GM12878 (cell line): ENCODE data around the gene GTF3C1. TPM values are rescaled to one million over a fixed set of nuclear protein-coding genes. Genes with fewer than 3 reads are reported as not detected.
A peak's percentile ranks its signal among the peaks of the same experiment; 100 is the strongest.

ENCODE experiments used
- ATAC-seq: fragments of 200-7000 bp; cut with Tn5 transposase; 3 replicates; pipeline ENCODE4 v1.9.1; 2020; ENCODE audit warnings: mild to moderate bottlenecking, moderate library complexity
- BruUV-seq: library from RNA; stranded (reverse); fragments of 400-500 nt; replicated peaks from 2 replicates; lab custom pipeline; 2021; lab: Mats Ljungman, UMichigan
- CTCF ChIA-PET: fragments of 300-600 bp; sonication (Branson Sonifier 250); formaldehyde crosslinking; extraction: SDS; loops from one replicate; lab custom pipeline; 2021; ENCODE audit warnings: inconsistent platforms; lab: Yijun Ruan, JAX
- POLR2A ChIA-PET: fragments of 350-600 bp; formaldehyde crosslinking; extraction: SDS; loops from one replicate; lab custom pipeline; 2021; ENCODE audit warnings: inconsistent platforms; lab: Charles Lee
- RAD21 ChIA-PET: fragments of 300-600 bp; sonication (Branson Sonifier 250); formaldehyde crosslinking; loops from one replicate; lab custom pipeline; 2023; ENCODE audit warnings: antibody characterized with exemption; ENCODE audit not compliant: unreplicated experiment; lab: Charles Lee
- SMC1A ChIA-PET: fragments of 300-600 bp; sonication (Branson Sonifier 250); formaldehyde crosslinking; loops from one replicate; lab custom pipeline; 2023; ENCODE audit not compliant: unreplicated experiment, uncharacterized antibody; lab: Charles Lee
- DNase-seq: peaks from one replicate; pipeline ENCODE4 v3.0.0-alpha.2; 2011; ENCODE audit warnings: low read depth, low spot score
- FAIRE-seq: peaks from 3 replicates; lab custom pipeline; 2011; peaks lifted over from hg19 to GRCh38; lab: Jason Lieb, UNC
- H2AFZ ChIP-seq: 2 replicates; pipeline ENCODE4 v1.6.0; 2011; ENCODE audit warnings: low read depth, low read length, control low read depth; ENCODE audit not compliant: control insufficient read depth
- H3K27ac ChIP-seq: 2 replicates; pipeline ENCODE4 v1.5.1; 2011; ENCODE audit warnings: control low read depth; ENCODE audit not compliant: control insufficient read depth, insufficient read depth
- H3K27me3 ChIP-seq, 2 experiments: replicated peaks in 1 of 2; 2 replicates each; pipeline versions ENCODE4 v1.6.0 to v1.6.1; 2011; ENCODE audit warnings: low read length in 1 of 2; ENCODE audit not compliant: control insufficient read depth in 2 of 2, insufficient read depth in 2 of 2
- H3K36me3 ChIP-seq, 2 experiments: 2 replicates each; pipeline ENCODE4 v1.5.1; 2011; ENCODE audit warnings: low read length in 1 of 2; ENCODE audit not compliant: control insufficient read depth in 2 of 2, insufficient read depth in 2 of 2
- H3K4me1 ChIP-seq: 2 replicates; pipeline ENCODE4 v1.6.1; 2011; ENCODE audit warnings: mild to moderate bottlenecking, low read length, moderate library complexity, mixed read lengths; ENCODE audit not compliant: control insufficient read depth, insufficient read depth
- H3K4me2 ChIP-seq: 2 replicates; pipeline ENCODE4 v1.6.0; 2011; ENCODE audit warnings: control low read depth; ENCODE audit not compliant: control insufficient read depth, insufficient read depth
- H3K4me3 ChIP-seq: fragments of 200-600 bp; sonication (generic); 2 replicates; pipeline ENCODE4 v1.5.1; 2016
- H3K79me2 ChIP-seq: 2 replicates; pipeline ENCODE4 v1.6.0; 2011; ENCODE audit warnings: low read length; ENCODE audit not compliant: control insufficient read depth, insufficient read depth
- H3K9ac ChIP-seq: 2 replicates; pipeline ENCODE4 v1.8.0; 2011; ENCODE audit warnings: low read length, control low read depth, mixed read lengths; ENCODE audit not compliant: control insufficient read depth, insufficient read depth
- H3K9me3 ChIP-seq: replicated peaks from 3 replicates; pipeline ENCODE4 v1.5.1; 2011; ENCODE audit warnings: mild to moderate bottlenecking, low read length; ENCODE audit not compliant: control insufficient read depth, insufficient read depth
- H4K20me1 ChIP-seq: 2 replicates; pipeline ENCODE4 v1.6.0; 2011; ENCODE audit not compliant: control insufficient read depth, insufficient read depth
- BCL3 ChIP-seq: IDR thresholded peaks from 2 replicates; pipeline ENCODE4 v1.6.1; 2011; ENCODE audit warnings: borderline replicate concordance, low read depth, mild to moderate bottlenecking, moderate library complexity, low read length; ENCODE audit not compliant: insufficient read depth, poor library complexity, severe bottlenecking
- CHD4 ChIP-seq: fragments of 200-600 bp; sonication (generic); IDR thresholded peaks from 2 replicates; pipeline ENCODE4 v1.6.1; 2016; ENCODE audit warnings: mild to moderate bottlenecking
- FOS ChIP-seq: IDR thresholded peaks from 3 replicates; pipeline ENCODE4 v1.6.1; 2011; ENCODE audit warnings: borderline replicate concordance; ENCODE audit not compliant: insufficient read length; ENCODE audit errors: extremely low read depth
- JUNB ChIP-seq: IDR thresholded peaks from 2 replicates; pipeline ENCODE4 v1.6.1; 2016; ENCODE audit warnings: antibody characterized with exemption, mild to moderate bottlenecking
- KDM1A ChIP-seq: fragments of 200-600 bp; sonication (generic); IDR thresholded peaks from 2 replicates; pipeline ENCODE4 v1.6.1; 2016; ENCODE audit warnings: borderline replicate concordance
- NFXL1 ChIP-seq: fragments of 450-650 bp; IDR thresholded peaks from 2 replicates; pipeline ENCODE4 v1.6.1; 2017; ENCODE audit warnings: antibody characterized with exemption, mild to moderate bottlenecking, borderline replicate concordance
- NR2C1 ChIP-seq: fragments of 450-650 bp; IDR thresholded peaks from 2 replicates; pipeline ENCODE4 v1.6.1; 2017; ENCODE audit warnings: antibody characterized with exemption, mild to moderate bottlenecking, moderate library complexity
- NRF1 ChIP-seq: conservative IDR thresholded peaks from 2 replicates; pipeline ENCODE4 v1.6.1; 2011; ENCODE audit warnings: mild to moderate bottlenecking, low read depth, low read length, improper control_type of control experiment
- PAX8 ChIP-seq: fragments of 450-650 bp; IDR thresholded peaks from 2 replicates; pipeline ENCODE4 v1.6.1; 2017; ENCODE audit warnings: mild to moderate bottlenecking, moderate library complexity
- POLR2A ChIP-seq: IDR thresholded peaks from 2 replicates; pipeline ENCODE4 v1.6.1; 2011; ENCODE audit warnings: low read depth, mild to moderate bottlenecking, low read length
- POLR2AphosphoS5 ChIP-seq: IDR thresholded peaks from 2 replicates; pipeline ENCODE4 v1.6.1; 2011; ENCODE audit warnings: mild to moderate bottlenecking, low read length, inconsistent platforms
- SRF ChIP-seq, 2 experiments: IDR thresholded peaks; 2 replicates each; pipeline ENCODE4 v1.6.1; 2011; ENCODE audit warnings: low read depth in 2 of 2, low read length in 2 of 2, mild to moderate bottlenecking in 1 of 2, moderate library complexity in 1 of 2
- ZNF384 ChIP-seq: IDR thresholded peaks from 2 replicates; pipeline ENCODE4 v1.6.1; 2012; ENCODE audit warnings: low read depth, mild to moderate bottlenecking, low read length, improper control_type of control experiment, borderline replicate concordance
- WGBS: methylation state at CpG from one replicate; pipeline ENCODE4 v1.1.6; 2016; ENCODE audit warnings: low lambda C conversion rate; ENCODE audit not compliant: insufficient replicate concordance, insufficient coverage; ENCODE audit errors: missing lambda C conversion rate; 5-methylcytosine and 5-hydroxymethylcytosine counted together
- in situ Hi-C: fragments of 300-500 bp; cut with MboI; formaldehyde crosslinking; loops from 9 replicates; pipeline ENCODE4 v1.14.3; 2018; ENCODE audit warnings: mixed read lengths
- intact Hi-C: fragments of 100-400 bp; cut with micrococcal nuclease; formaldehyde crosslinking; loops from one replicate; pipeline ENCODE4 v1.14.2; 2022; ENCODE audit not compliant: unreplicated experiment
- polyA plus RNA-seq, 11 experiments: library from polyadenylated mRNA; depleted of rRNA in 4 of 11; unstranded in 6 of 11; stranded (reverse) in 5 of 11; fragments of >200 nt; fragmentation: Nextera tagmentation in 4 of 11; fragmentation: Illumina TruSeq in 1 of 11; extraction: Ambion mirVana in 4 of 11; extraction: Trizol in 1 of 11; gene quantifications; 1 replicate in 1 of 11; 2 replicates in 10 of 11; pipeline versions ENCODE4 v1.2.1 to v1.2.3, GENCODE V29; 2011 to 2016; ENCODE audit warnings: inconsistent platforms in 2 of 11, missing spikeins in 2 of 11, low read depth in 1 of 11
- total RNA-seq, 4 experiments: library from RNA; depleted of rRNA in 3 of 4; stranded (reverse); fragments of >200 nt in 3 of 4; fragmentation: Illumina TruSeq in 1 of 4; extraction: Trizol in 1 of 4; gene quantifications; 2 replicates each; pipeline versions ENCODE4 v1.2.1 to v1.2.3, GENCODE V29; 2013 to 2021

Gene GTF3C1
- total and polyA plus RNA-seq, 10 of the 15 experiments (the other 5 are each of a cell fraction or from before 2014, with no cell fraction given) = 0.98 to 60.9 (median 34.3) TPM

GRCh38 chr16:27425961-27426360 lies 123.8 kb downstream of the GTF3C1 start:
- Histone ChIP-seq H3K4me1 (peaks cover 73% of the 10 kb centered on the region), H2AFZ (no peak overlapping the region)

GRCh38 chr16:27424772-27425498 lies 124.8 kb downstream of the GTF3C1 start:
- BruUV-seq = no TSS peak
- intact Hi-C loops (no loop called here), in situ Hi-C loops (no loop called here)
- no peak overlapping the region for H3K9ac ChIP-seq
- H3K79me2 ChIP-seq = peaks cover 95% of the 10 kb centered on the region
- peak overlapping the region; percentile 53 for H3K27ac ChIP-seq
- peaks cover 16 to 38% of the 10 kb centered on the region in 2 experiments for H3K36me3 ChIP-seq
- ChIA-PET SMC1A (interaction anchor here (1.1 to 11.7 kb wide), 3 partner anchors 21 to 51 kb away, joined by 4 to 161 read pairs (median 48); partner anchors contain the start of gene IL21R), RAD21 (interaction anchor here (3.9 to 4.3 kb wide), 2 partner anchors 21 to 52 kb away, joined by 34 to 106 read pairs; partner anchors contain the start of gene IL21R), POLR2A (interaction anchor here (0.6 to 4.1 kb wide), 4 partner anchors 15 to 140 kb away, joined by 3 to 35 read pairs (median 4); no protein-coding TSS in a partner anchor), CTCF (no interaction called here)
- no peak for DNase-seq
- no peak for ATAC-seq
- 74% methylated on average over 10 of the region's 10 CpGs for WGBS
- no peak overlapping the region for H2AFZ ChIP-seq
- FAIRE-seq = no peak
- H3K4me2 ChIP-seq = peak overlapping the region; percentile 71; the same call in 1 of the 2 replicates
- peaks cover 38% of the 10 kb centered on the region for H3K9me3 ChIP-seq
- H3K27me3 ChIP-seq = no peaks in the 10 kb centered on the region
- H4K20me1 ChIP-seq = no peaks in the 10 kb centered on the region
- H3K4me1 ChIP-seq = peaks cover 63% of the 10 kb centered on the region
- H3K4me3 ChIP-seq = no peak overlapping the region
- TF ChIP-seq PAX8 (no peak), FOS (no peak), SRF (IDR thresholded peaks at IDR 0.05; ENCODE audit: low read depth in 2 of 2, low read length in 2 of 2) (no peak), JUNB (no peak), NRF1 (no peak), BCL3 (no peak), ZNF384 (no peak), POLR2A (peak; percentile 49; the same call in 1 of the 2 replicates), NR2C1 (no peak), POLR2AphosphoS5 (peak; percentile 66), NFXL1 (no peak)

More at GRCh38 chr16:27425961-27426360, 123.8 kb downstream of the GTF3C1 start:
- ChIA-PET RAD21 (interaction anchor here (1.7 to 4.3 kb wide), 6 partner anchors 22 to 191 kb away, joined by 3 to 106 read pairs (median 20); partner anchors contain the start of gene IL21R), POLR2A (interaction anchor here (0.8 to 4.1 kb wide), 6 partner anchors 16 to 25 kb away, joined by 3 to 35 read pairs (median 22); partner anchors contain the start of gene IL21R), CTCF (interaction anchor here (0.8 to 6.7 kb wide), 6 partner anchors 10 to 222 kb away, joined by 3 to 113 read pairs (median 4); partner anchors contain the start of genes IL21R and KDM8), SMC1A (interaction anchor here (1.1 to 11.7 kb wide), 8 partner anchors 15 to 226 kb away, joined by 4 to 161 read pairs (median 7); partner anchors contain the start of gene IL21R)
- in situ Hi-C loops (no loop called here), intact Hi-C loops (loop anchor here (2.0 kb wide), 1 partner anchor 51 kb away; no protein-coding TSS in a partner anchor)
- Histone ChIP-seq H3K27me3 (no peaks in the 10 kb centered on the region), H3K9ac (no peak overlapping the region), H3K79me2 (peaks cover 96% of the 10 kb centered on the region), H3K4me3 (no peak overlapping the region), H4K20me1 (no peaks in the 10 kb centered on the region), H3K4me2 (peak overlapping the region; percentile 71), H3K27ac (peak overlapping the region; percentile 88), H3K36me3 (peaks cover 15 to 38% of the 10 kb centered on the region in 2 experiments), H3K9me3 (peaks cover 27% of the 10 kb centered on the region)
- WGBS = 5% methylated on average over 1 of the region's 1 CpG
- FAIRE-seq (no peak), DNase-seq (no peak), ATAC-seq (no peak)
- no TSS peak for BruUV-seq
- TF ChIP-seq SRF (IDR thresholded peaks at IDR 0.05; ENCODE audit: low read depth in 2 of 2, low read length in 2 of 2) (no peak), KDM1A (0 out of 2 replicates have a peak, but pooled peaks have one; percentile 73), CHD4 (peak; percentile 94; the same call in 1 of the 2 replicates)
